Kasumi-1 (cell line): ENCODE measurements around the gene CALHM2.

Source experiments
- DNase-seq, 2 experiments: peaks; one replicate each; lab custom pipeline; 2025; lab: John Stamatoyannopoulos, UW

Gene CALHM2

DNA sequence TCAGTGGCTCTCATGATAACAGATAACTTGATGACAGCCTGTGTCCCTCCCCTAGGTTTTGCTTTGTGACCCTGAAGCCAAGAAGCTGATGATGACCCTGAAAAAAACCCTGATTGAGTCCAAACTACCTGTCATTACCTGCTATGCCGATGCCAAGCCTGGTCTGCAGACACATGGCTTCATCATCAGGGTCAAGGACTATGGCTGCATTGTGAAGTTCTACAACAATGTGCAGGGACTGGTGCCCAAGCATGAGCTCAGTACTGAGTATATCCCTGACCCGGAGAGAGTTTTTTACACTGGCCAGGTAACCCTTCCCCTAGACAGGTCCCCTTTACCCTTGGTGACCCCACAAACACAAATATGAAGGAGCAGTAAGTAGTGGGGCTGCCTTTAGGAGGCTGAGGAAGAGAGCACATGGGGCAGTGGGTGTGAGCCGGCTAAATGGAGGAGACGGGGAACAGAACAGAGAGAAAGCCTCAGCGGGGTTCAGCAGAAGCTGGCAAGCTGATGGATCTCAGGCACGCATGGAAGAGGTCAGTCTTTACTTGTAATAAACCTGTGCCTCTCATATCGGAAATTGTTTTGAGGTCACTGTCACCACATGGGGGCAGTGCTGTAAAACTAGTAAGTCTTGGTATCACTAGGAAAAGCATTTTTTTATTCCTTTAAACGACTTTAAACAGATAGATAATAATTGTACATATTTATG, 35.6 kb downstream of the CALHM2 start:
- peak; percentile 87 to 88 for DNase-seq

DNA sequence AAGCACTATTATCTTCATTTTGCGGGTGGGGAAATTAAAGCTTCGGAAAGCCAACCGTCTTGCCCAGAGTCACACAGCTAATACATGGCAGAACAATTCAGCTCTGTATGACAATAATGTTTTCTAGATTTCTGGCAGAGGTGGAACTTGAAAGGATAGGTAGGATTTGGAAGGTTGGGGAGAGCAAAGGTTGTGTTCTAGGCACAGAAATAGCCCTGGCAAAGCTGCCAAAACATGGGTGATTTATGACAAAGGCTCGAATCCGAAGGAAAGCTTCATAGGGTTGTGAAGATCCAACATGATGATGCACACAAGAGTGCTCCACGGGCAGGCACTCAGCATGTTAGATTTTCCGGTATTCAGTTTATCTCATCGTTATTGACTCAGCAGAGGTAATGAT, 36.6 kb downstream of the CALHM2 start:
- DNase-seq = no peak

DNA sequence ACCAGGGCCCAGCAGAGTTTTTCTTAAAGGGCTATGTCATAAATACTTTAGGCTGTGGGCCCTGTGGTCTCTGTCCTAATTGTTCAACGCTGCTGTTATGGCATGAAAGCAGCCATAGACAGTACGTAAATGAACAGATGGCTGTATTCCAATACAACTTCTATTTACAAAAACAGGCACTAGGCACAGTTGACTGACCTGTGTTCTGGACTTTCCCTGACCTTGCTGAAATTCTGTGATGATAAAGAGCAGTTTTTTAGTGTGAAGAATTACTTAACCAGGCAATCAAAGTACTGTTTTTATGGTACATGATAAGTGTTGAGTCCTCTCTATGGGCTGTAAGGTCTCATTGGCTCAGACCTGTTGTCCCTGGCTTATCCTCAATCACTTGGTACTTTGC, 38.6 kb downstream of the CALHM2 start:
- DNase-seq = no peak

DNA sequence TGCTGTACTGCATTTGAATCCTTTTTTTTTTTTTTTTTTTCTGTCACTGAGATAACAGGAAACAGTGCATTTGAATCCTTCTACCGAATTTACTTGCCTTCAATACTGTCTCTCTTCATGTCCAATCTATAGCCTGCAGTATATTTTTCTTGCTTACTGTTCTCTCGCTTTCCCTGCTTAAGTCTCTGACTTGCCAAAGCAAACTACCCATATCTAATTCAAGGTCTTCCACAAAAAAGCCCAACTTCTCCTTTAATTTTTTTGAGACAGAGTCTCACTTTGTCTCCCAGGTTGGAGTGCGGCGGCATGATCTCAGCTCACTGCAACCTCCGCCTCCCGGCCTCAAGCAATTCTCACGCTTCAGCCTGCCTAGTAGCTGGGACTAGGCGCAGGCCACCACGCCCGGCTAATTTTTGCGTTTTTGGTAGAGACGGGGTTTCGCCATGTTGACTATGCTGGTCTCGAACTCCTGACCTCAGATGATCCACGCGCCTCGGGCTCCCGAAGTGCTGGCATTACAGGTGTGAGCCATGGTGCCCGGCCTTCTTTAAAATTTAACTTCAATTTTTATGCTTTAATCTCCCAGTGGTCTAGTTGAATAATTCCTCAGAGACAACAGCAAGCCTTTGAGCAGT, 54.9 kb downstream of the CALHM2 start:
- peak in 1 of 2 experiments; percentile 34 for DNase-seq

DNA sequence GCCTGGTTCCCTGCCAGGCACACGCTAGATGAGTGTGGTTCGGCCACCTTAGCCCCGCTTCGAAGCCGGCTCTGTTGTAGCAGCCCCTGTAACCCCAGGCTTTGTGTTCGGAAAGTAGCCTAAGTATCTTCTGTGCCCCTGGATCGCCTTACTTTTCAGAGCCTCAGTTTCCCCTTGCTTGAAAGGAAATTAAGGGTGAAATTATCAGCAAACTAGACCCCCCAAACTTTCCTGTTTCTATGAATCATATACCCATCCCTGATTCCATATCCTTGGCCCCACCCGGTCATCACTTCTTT, 55.4 kb downstream of the CALHM2 start:
- no peak for DNase-seq
